ENCODE measurements around the gene SAMM50. TPM values are rescaled to one million over a fixed set of nuclear protein-coding genes. Genes with fewer than 3 reads are reported as not detected.
A peak's percentile ranks its signal among the peaks of the same experiment; 100 is the strongest.

SAMM50 gene
- total and polyA plus RNA-seq, 12 donors, result 15.3 to 90.6 (median 72.6) TPM

DNA sequence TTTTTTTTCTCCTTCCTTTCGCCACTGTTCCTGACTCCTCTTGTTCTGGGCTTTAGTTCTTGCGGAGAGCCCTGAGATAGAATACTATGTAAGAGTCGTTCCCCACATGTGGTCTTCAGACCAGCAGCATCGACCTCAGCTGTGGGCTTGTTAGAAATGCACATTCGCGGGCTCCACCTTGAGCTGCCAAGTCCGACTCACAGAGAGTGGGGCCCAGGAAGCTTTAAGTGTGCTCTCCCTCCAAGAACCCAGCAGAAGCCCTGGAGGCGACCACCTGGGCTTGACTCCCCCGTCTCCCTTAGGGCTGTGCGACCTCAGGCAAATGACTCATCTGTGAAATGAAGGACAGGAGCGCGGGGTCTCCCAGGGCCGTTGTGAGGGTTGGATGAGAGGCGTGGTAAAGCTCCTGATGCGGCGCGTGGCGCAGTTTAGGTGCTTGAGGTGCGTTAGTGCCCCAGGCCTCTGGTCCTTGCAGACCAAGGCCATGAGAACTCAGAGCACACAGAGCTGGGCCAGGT lies 18.8 kb downstream of the SAMM50 start:
- Histone ChIP-seq H3K27me3 (no peaks in the 10 kb centered on the region), H3K27ac (no peak overlapping the region), H3K4me3 (no peak overlapping the region), H3K4me1 (peaks cover 0 to 5% (median 0%) of the 10 kb centered on the region in 9 donors), H3K9me3 (no peaks in the 10 kb centered on the region), H3K36me3 (peaks cover 0 to 100% (median 71%) of the 10 kb centered on the region in 9 donors)
- intact Hi-C loops (cut with DNase I), result no loop called here
- ATAC-seq, result no peak
- TF ChIP-seq, protein P1, sequence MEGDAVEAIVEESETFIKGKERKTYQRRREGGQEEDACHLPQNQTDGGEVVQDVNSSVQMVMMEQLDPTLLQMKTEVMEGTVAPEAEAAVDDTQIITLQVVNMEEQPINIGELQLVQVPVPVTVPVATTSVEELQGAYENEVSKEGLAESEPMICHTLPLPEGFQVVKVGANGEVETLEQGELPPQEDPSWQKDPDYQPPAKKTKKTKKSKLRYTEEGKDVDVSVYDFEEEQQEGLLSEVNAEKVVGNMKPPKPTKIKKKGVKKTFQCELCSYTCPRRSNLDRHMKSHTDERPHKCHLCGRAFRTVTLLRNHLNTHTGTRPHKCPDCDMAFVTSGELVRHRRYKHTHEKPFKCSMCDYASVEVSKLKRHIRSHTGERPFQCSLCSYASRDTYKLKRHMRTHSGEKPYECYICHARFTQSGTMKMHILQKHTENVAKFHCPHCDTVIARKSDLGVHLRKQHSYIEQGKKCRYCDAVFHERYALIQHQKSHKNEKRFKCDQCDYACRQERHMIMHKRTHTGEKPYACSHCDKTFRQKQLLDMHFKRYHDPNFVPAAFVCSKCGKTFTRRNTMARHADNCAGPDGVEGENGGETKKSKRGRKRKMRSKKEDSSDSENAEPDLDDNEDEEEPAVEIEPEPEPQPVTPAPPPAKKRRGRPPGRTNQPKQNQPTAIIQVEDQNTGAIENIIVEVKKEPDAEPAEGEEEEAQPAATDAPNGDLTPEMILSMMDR (IDR thresholded peaks at IDR 0.05), result no peak
- DNase-seq, result no peak
- 88 to 94% methylated on average over 19 of the region's 19 CpGs for whole genome bisulfite sequencing, 2 donors

DNA sequence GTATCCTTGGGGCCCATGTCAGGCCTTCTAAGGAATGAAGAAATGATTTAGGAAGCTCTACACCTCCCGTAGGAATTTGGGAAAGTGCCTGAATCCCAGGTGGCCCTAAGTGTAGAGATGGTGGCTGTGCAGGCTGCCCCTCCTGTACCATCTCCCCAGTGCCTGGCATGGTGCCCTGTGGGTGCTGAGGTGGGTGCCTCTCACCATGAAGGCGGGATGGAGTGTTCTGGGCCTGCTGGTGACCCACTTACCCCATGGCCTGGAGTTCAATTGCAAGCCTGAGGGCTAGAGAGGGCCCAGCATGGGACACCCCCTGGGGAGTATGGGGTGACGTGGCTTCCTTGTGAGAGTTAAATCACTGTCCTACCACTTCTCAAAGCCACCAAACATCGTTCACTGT lies 19.8 kb downstream of the SAMM50 start:
- no peak for DNase-seq
- H3K27me3 ChIP-seq, result no peaks in the 10 kb centered on the region
- ATAC-seq, result no peak
- H3K9me3 ChIP-seq, result no peaks in the 10 kb centered on the region
- no peak overlapping the region for H3K4me3 ChIP-seq
- 69 to 97% methylated on average over 4 of the region's 4 CpGs for WGBS, 2 donors
- no peak overlapping the region for H3K27ac ChIP-seq
- intact Hi-C loops (cut with DNase I), result no loop called here
- H3K36me3 ChIP-seq, result peaks cover 0 to 100% (median 67%) of the 10 kb centered on the region in 9 donors
- peaks cover 0 to 5% (median 0%) of the 10 kb centered on the region in 9 donors for H3K4me1 ChIP-seq
- TF ChIP-seq, protein P1 (IDR thresholded peaks at IDR 0.05), result no peak

DNA sequence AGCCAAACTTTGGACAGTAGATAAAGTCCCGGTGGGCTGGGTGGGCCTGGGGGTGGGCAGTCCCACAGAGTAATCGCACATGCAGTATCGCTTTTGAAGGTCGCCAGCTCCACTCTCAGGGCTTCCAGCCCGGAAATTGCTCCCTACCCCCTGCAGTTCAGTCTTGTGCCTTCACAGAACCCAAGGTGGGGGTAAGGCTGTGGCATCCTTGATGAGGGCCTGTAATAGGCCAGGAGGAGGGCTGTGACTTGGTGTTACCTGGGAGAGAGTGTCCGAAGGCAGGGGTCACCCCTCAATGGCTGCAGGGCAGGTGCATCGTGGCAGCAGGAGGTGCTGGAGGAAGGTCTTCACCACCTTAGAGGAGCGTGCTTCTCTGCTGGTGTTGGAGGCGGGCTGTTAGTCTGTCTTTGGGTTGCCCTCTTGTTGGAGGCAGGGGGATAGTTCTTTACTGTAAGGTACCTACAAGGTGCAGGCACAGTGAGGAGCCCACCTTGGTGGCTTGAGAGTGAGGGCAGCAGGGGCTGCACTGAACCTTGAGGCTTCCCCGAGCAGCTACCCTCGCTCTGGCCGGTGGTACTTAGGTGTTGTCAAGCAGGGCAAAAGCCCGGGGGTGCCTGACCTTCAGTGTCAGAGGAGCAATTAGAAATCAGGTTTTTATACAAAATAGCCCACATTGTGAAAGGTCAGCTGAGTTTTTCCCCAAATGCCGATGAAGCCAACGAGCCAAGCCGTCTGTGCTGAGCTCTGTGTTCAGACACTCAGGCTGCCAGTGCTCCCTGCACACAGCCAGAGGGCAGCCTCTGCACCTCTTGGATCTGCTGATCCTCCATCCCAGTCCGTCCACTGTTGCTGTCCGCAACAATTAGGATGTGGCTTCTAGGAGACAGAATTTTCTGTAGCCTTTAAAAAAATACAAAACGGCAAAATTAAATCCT lies 21.9 kb downstream of the SAMM50 start:
- peaks cover 0 to 100% (median 75%) of the 10 kb centered on the region in 9 donors for H3K36me3 ChIP-seq
- 90 to 91% methylated on average over 19 of the region's 19 CpGs for WGBS, 2 donors

DNA sequence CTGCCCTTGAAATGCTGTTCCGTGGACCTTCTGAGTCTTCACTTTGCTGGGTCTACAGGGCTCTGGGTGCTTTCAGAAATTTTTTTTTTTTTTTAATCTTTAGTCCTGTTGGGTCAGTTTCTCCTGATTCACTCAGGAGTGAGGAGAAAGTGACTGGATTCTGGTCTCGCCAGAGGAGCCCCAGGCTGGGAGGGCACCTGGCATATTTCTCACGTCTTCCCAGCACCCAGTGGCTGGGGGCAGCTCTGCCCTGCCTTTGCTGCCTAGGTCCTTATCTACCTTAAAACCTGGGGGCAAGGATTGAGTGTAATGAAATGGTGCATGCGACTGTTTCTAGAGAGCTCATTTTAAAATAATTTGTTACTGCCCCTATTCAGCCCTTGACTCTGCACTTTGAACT lies 23.3 kb downstream of the SAMM50 start:
- H3K27me3 ChIP-seq, result no peaks in the 10 kb centered on the region
- WGBS, 2 donors, result 94 to 95% methylated on average over 4 of the region's 4 CpGs
- intact Hi-C loops (cut with DNase I), result no loop called here
- DNase-seq (no peak), ATAC-seq (no peak)
- H3K36me3 ChIP-seq, result peaks cover 0 to 100% (median 68%) of the 10 kb centered on the region in 9 donors
- no peaks in the 10 kb centered on the region for H3K4me1 ChIP-seq
- TF ChIP-seq, protein P1 (IDR thresholded peaks at IDR 0.05), result no peak
- H3K9me3 ChIP-seq, result no peaks in the 10 kb centered on the region
- H3K27ac ChIP-seq, result no peak overlapping the region
- no peak overlapping the region for H3K4me3 ChIP-seq

More for the DNA sequence above, 21.9 kb downstream of the SAMM50 start:
- no peak overlapping the region for H3K27ac ChIP-seq
- intact Hi-C loops (cut with DNase I), result no loop called here
- TF ChIP-seq, protein P1 (IDR thresholded peaks at IDR 0.05), result no peak
- H3K4me1 ChIP-seq, result no peaks in the 10 kb centered on the region
- no peaks in the 10 kb centered on the region for H3K9me3 ChIP-seq
- H3K4me3 ChIP-seq, result no peak overlapping the region
- no peaks in the 10 kb centered on the region for H3K27me3 ChIP-seq
- peak in 1 of 8 donors; percentile 21 for ATAC-seq
- DNase-seq, result no peak
